H9 (cell line): ENCODE measurements around the gene RLN1. TPM values are rescaled to one million over a fixed set of nuclear protein-coding genes. Genes with fewer than 3 reads are reported as not detected.

Source experiments
- DNase-seq: peaks from one replicate; pipeline ENCODE4 v3.0.0-alpha.2; 2017
- H2AFZ ChIP-seq: one replicate; pipeline ENCODE4 v1.6.1; 2013; ENCODE audit warnings: mild to moderate bottlenecking, low read length, control low read depth, moderate library complexity
- H2AK5ac ChIP-seq: 2 replicates; pipeline ENCODE4 v1.6.1; 2013; ENCODE audit warnings: low read length, control low read depth, mixed read lengths; ENCODE audit not compliant: insufficient read length
- H2BK120ac ChIP-seq: one replicate; pipeline ENCODE4 v1.6.1; 2013; ENCODE audit warnings: low read depth, mild to moderate bottlenecking, low read length, control low read depth, inconsistent platforms; ENCODE audit not compliant: poor library complexity, severe bottlenecking
- H2BK12ac ChIP-seq: 2 replicates; pipeline ENCODE4 v1.6.1; 2013; ENCODE audit warnings: low read length, control low read depth, mixed read lengths, low read depth; ENCODE audit not compliant: insufficient read length
- H2BK15ac ChIP-seq: 2 replicates; pipeline ENCODE4 v1.6.1; 2013; ENCODE audit warnings: low read depth, low read length, control low read depth
- H2BK20ac ChIP-seq: one replicate; pipeline ENCODE4 v1.6.1; 2013; ENCODE audit warnings: low read depth, mild to moderate bottlenecking, low read length, control low read depth, inconsistent platforms; ENCODE audit not compliant: poor library complexity, severe bottlenecking
- H2BK5ac ChIP-seq: 2 replicates; pipeline ENCODE4 v1.6.1; 2013; ENCODE audit warnings: low read length, control low read depth, mixed read lengths; ENCODE audit not compliant: insufficient read length
- H3K14ac ChIP-seq: 2 replicates; pipeline ENCODE4 v1.6.1; 2013; ENCODE audit warnings: low read length, control low read depth; ENCODE audit not compliant: insufficient read depth
- H3K18ac ChIP-seq: 2 replicates; pipeline ENCODE4 v1.6.1; 2013; ENCODE audit warnings: low read depth, mild to moderate bottlenecking, mixed read lengths, low read length, control low read depth; ENCODE audit not compliant: insufficient read length
- H3K23ac ChIP-seq: 2 replicates; pipeline ENCODE4 v1.6.1; 2013; ENCODE audit warnings: low read length, control low read depth, mixed read lengths, low read depth; ENCODE audit not compliant: insufficient read length
- H3K23me2 ChIP-seq: 2 replicates; pipeline ENCODE4 v1.6.1; 2013; ENCODE audit warnings: low read depth, mild to moderate bottlenecking, mixed read lengths, low read length, control low read depth; ENCODE audit not compliant: insufficient read length, poor library complexity, severe bottlenecking
- H3K27ac ChIP-seq: 2 replicates; pipeline ENCODE4 v1.5.1; 2013; ENCODE audit warnings: low read length, control low read depth, mixed read lengths, low read depth; ENCODE audit not compliant: insufficient read length
- H3K27me3 ChIP-seq: 2 replicates; pipeline ENCODE4 v1.6.1; 2013; ENCODE audit warnings: low read length, control low read depth, inconsistent platforms; ENCODE audit not compliant: insufficient read depth
- H3K4ac ChIP-seq: 2 replicates; pipeline ENCODE4 v1.6.1; 2013; ENCODE audit warnings: low read depth, mild to moderate bottlenecking, control low read depth, inconsistent platforms, low read length, moderate library complexity
- H3K4me1 ChIP-seq: 2 replicates; pipeline ENCODE4 v1.6.1; 2013; ENCODE audit warnings: low read length, control low read depth, inconsistent platforms; ENCODE audit not compliant: insufficient read depth
- H3K4me2 ChIP-seq: 2 replicates; pipeline ENCODE4 v1.6.1; 2013; ENCODE audit warnings: low read length, control low read depth, mixed read lengths; ENCODE audit not compliant: insufficient read length, insufficient read depth
- H3K56ac ChIP-seq: 2 replicates; pipeline ENCODE4 v1.6.1; 2013; ENCODE audit warnings: low read depth, mild to moderate bottlenecking, mixed read lengths, low read length, control low read depth; ENCODE audit not compliant: insufficient read length
- H3K79me1 ChIP-seq: 2 replicates; pipeline ENCODE4 v1.6.1; 2013; ENCODE audit warnings: low read depth, mild to moderate bottlenecking, moderate library complexity, low read length, control low read depth, inconsistent platforms; ENCODE audit not compliant: insufficient read depth, poor library complexity, severe bottlenecking
- H3K79me2 ChIP-seq: 2 replicates; pipeline ENCODE4 v1.6.1; 2013; ENCODE audit warnings: low read length, control low read depth, inconsistent platforms; ENCODE audit not compliant: insufficient read depth
- H3K9ac ChIP-seq: 2 replicates; pipeline ENCODE4 v1.6.1; 2013; ENCODE audit warnings: low read length, control low read depth, mixed read lengths; ENCODE audit not compliant: insufficient read length; ENCODE audit errors: extremely low read depth
- H3K9me3 ChIP-seq: one replicate; pipeline ENCODE4 v1.6.1; 2013; ENCODE audit warnings: low read depth, low read length, inconsistent platforms; ENCODE audit not compliant: control insufficient read depth
- H3T11ph ChIP-seq: one replicate; pipeline ENCODE4 v1.6.1; 2013; ENCODE audit warnings: mild to moderate bottlenecking, low read length, control low read depth, inconsistent platforms
- H4K20me1 ChIP-seq: one replicate; pipeline ENCODE4 v1.6.1; 2013; ENCODE audit not compliant: control insufficient read depth, insufficient read length, insufficient read depth
- H4K5ac ChIP-seq: 2 replicates; pipeline ENCODE4 v1.6.1; 2013; ENCODE audit warnings: low read depth, mild to moderate bottlenecking, mixed read lengths, low read length, control low read depth; ENCODE audit not compliant: insufficient read length
- H4K8ac ChIP-seq: replicated peaks from 2 replicates; pipeline ENCODE4 v1.6.1; 2013; ENCODE audit warnings: low read length, control low read depth, mixed read lengths, low read depth; ENCODE audit not compliant: insufficient read length
- H4K91ac ChIP-seq: 2 replicates; pipeline ENCODE4 v1.6.1; 2013; ENCODE audit warnings: low read depth, mild to moderate bottlenecking, moderate library complexity, mixed read lengths, low read length, control low read depth; ENCODE audit not compliant: insufficient read length
- H3K27ac Mint-ChIP-seq, 3 experiments: 2 replicates in 2 of 3; 3 replicates in 1 of 3; pipeline ENCODE4 v1.8.0; 2020 to 2021; ENCODE audit warnings: mixed read lengths in 3 of 3, mild to moderate bottlenecking in 1 of 3, moderate library complexity in 1 of 3
- H3K27me3 Mint-ChIP-seq: 2 replicates; pipeline ENCODE4 v1.8.0; 2021; ENCODE audit warnings: low read depth, mild to moderate bottlenecking, moderate library complexity, mixed read lengths
- H3K36me3 Mint-ChIP-seq, 3 experiments: 2 replicates in 2 of 3; 3 replicates in 1 of 3; pipeline ENCODE4 v1.8.0; 2020 to 2021; ENCODE audit warnings: low read depth in 3 of 3, mixed read lengths in 3 of 3; ENCODE audit not compliant: insufficient read depth in 1 of 3
- H3K4me1 Mint-ChIP-seq, 2 experiments: 2 replicates each; pipeline ENCODE4 v1.8.0; 2020; ENCODE audit warnings: mixed read lengths in 2 of 2
- H3K4me3 Mint-ChIP-seq, 2 experiments: 2 replicates in 1 of 2; 3 replicates in 1 of 2; pipeline ENCODE4 v1.8.0; 2020 to 2021; ENCODE audit warnings: mild to moderate bottlenecking in 2 of 2, mixed read lengths in 2 of 2, moderate library complexity in 1 of 2
- H3K9me3 Mint-ChIP-seq, 2 experiments: 2 replicates in 1 of 2; 3 replicates in 1 of 2; pipeline ENCODE4 v1.8.0; 2020; ENCODE audit warnings: mild to moderate bottlenecking in 2 of 2, mixed read lengths in 2 of 2, moderate library complexity in 1 of 2
- CTCF ChIP-seq: fragments of 200-600 bp; sonication (generic); conservative IDR thresholded peaks from 3 replicates; pipeline ENCODE4 v1.8.0; 2021; ENCODE audit warnings: antibody characterized with exemption, mild to moderate bottlenecking
- WGBS: extraction: QIAGEN DNeasy Blood & Tissue Kit; methylation state at CpG from one replicate; pipeline ENCODE4 v1.1.7; 2013; ENCODE audit warnings: missing lambda C conversion rate, low lambda C conversion rate, mixed read lengths; ENCODE audit not compliant: insufficient read length; ENCODE audit errors: extremely low coverage; 5-methylcytosine and 5-hydroxymethylcytosine counted together
- total RNA-seq: library from RNA; stranded (reverse); gene quantifications from 2 replicates; pipeline ENCODE4 v1.2.1, GENCODE V29; 2021

The RLN1 gene
- total RNA-seq, 1 experiment from 2014 or later = 0.52 TPM

- Histone ChIP-seq H2BK5ac (no peak overlapping the region), H3T11ph (no peak overlapping the region), H2BK120ac (no peak overlapping the region), H3K23me2 (no peaks in the 10 kb centered on the region), H3K27ac (no peak overlapping the region), H3K9me3 (no peaks in the 10 kb centered on the region), H3K18ac (no peak overlapping the region), H3K9ac (no peak overlapping the region), H3K23ac (no peak overlapping the region), H4K91ac (no peak overlapping the region), H3K14ac (no peak overlapping the region), H2BK12ac (no peak overlapping the region), H2BK20ac (no peak overlapping the region), H3K79me2 (no peaks in the 10 kb centered on the region), H2AFZ (no peak overlapping the region), H3K4me2 (no peak overlapping the region), H3K27me3 (no peaks in the 10 kb centered on the region), H2AK5ac (no peak overlapping the region), H4K5ac (no peak overlapping the region), H3K4me1 (no peaks in the 10 kb centered on the region; the same call in 1 of the 2 replicates), H3K4ac (no peak overlapping the region), H3K56ac (no peak overlapping the region), H2BK15ac (no peak overlapping the region), H4K20me1 (no peaks in the 10 kb centered on the region), H3K79me1 (no peaks in the 10 kb centered on the region), H4K8ac (no peak overlapping the region)
- Mint-ChIP-seq H3K27me3 (no peaks in the 10 kb centered on the region; the same call in none of the 2 replicates), H3K4me1 (peaks cover 7 to 9% of the 10 kb centered on the region in 2 experiments), H3K4me3 (no peak overlapping the region), H3K9me3 (peaks cover 1 to 2% of the 10 kb centered on the region in 2 experiments; a peak in 1 of 5 replicates), H3K36me3 (no peaks in the 10 kb centered on the region), H3K27ac (no peak overlapping the region)
- DNase-seq = no peak
- no peak for TF ChIP-seq CTCF
- no CpG with 5 or more reads among the region's 1 CpG for WGBS
Observed at GRCh38 chr9:5292141-5292540, 47.5 kb downstream of the RLN1 start.
